ENCODE measurements around the gene BHLHE23.

Gene BHLHE23

DNA sequence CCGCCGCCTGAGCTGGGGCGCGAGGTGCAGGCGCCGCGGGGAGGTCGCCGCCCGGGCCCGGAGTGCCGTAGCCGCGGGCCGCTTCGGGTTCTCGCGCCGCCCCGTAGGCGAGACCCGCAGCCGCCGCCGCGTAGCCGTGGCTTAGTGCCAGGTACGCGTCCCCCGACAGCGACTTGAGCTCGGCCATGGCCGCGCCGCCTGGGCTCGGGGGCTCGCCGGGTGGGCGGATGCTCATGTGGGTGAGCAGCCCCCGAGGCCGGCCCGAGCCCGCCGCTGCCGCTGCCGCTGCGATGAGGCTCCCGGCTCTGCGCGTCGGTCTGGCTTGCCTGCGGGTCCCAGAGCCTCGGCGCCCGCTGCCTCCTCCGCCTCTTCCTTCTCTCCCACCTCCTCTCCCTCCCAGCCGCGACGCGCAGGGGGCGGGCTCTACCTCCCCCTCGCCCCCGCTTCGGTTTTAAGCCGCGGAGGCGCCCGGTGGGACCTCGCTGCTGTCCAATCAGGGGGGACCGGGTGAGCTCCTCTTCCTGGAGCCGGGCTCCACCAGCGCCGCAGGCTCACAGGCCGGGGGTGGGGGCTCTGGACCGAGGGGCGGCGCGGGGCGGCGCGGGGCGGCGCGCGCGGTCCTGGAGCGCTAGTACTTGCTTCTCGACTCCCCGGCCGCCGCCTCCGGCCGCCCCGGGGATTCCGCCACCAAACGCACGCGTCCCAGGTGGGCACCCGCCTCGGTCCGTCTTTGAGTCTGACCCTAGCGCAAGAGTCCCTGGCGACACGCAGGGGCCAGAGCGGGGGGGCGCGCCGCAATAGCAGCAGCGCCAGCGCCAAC lies at the start of gene BHLHE23:
Gene BHLHE23, minus strand, starts transcription at position 425 of the 820 bp plus-strand sequence. Its CDS starts 190 bp downstream, at position 235.
- in situ Hi-C loops (cut with HindIII; ENCODE audit: low sequenced_read_pairs): no loop called here
- no peak within 1 kb of the TSS for H3K4me3 ChIP-seq (ENCODE audit: low read depth, low read length)
- TF ChIP-seq, protein P1, sequence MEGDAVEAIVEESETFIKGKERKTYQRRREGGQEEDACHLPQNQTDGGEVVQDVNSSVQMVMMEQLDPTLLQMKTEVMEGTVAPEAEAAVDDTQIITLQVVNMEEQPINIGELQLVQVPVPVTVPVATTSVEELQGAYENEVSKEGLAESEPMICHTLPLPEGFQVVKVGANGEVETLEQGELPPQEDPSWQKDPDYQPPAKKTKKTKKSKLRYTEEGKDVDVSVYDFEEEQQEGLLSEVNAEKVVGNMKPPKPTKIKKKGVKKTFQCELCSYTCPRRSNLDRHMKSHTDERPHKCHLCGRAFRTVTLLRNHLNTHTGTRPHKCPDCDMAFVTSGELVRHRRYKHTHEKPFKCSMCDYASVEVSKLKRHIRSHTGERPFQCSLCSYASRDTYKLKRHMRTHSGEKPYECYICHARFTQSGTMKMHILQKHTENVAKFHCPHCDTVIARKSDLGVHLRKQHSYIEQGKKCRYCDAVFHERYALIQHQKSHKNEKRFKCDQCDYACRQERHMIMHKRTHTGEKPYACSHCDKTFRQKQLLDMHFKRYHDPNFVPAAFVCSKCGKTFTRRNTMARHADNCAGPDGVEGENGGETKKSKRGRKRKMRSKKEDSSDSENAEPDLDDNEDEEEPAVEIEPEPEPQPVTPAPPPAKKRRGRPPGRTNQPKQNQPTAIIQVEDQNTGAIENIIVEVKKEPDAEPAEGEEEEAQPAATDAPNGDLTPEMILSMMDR (IDR thresholded peaks at IDR 0.05; ENCODE audit: low read depth, low read length): no peak
- DNase-seq (ENCODE audit: low read depth, low spot score): no peak

DNA sequence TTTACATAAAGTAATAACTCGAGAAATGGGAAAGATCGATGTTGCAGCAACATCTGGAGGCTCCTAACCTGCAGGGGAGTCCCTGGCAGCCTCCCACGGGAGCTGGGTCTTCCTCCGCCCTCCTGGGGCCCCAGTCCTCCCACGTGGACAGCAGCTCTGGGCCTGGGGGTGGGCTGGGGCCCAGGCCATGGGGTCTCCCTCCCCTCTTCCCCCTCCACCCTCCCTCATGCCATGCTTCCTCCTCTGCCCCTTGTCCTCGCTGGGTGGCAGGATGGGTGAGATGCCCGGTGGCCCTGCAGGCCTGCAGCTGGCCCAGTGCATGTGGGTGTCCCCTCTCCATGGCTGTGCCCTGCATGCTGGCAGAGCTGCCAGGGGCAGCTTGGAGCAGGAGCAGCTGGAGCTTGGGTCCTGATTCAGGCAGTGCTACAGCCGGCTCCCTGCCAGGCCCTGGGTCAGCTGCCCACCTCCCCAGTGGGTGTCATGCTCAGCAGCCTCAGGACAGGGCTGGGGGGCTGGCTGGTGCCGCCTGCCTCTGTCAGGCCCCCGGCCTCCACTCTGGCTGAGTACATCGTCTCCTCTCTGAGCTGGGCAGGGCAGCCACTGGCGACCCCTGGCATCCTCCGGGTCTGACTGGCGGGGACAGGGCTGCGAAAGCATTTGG lies 48.9 kb upstream of the BHLHE23 start:
- in situ Hi-C loops (cut with HindIII; ENCODE audit: low sequenced_read_pairs): no loop called here
- no peak for DNase-seq (ENCODE audit: low read depth, low spot score)
- H3K4me3 ChIP-seq (ENCODE audit: low read depth, low read length): no peak overlapping the region
- TF ChIP-seq, protein P1 (IDR thresholded peaks at IDR 0.05; ENCODE audit: low read depth, low read length): no peak

- H3K4me3 ChIP-seq (ENCODE audit: low read depth, low read length): no peak overlapping the region
- TF ChIP-seq, protein P1 (IDR thresholded peaks at IDR 0.05; ENCODE audit: low read depth, low read length): no peak
- DNase-seq (ENCODE audit: low read depth, low spot score): no peak
- in situ Hi-C loops (cut with HindIII; ENCODE audit: low sequenced_read_pairs): no loop called here
These were observed 48.0 kb upstream of the BHLHE23 start for GRCh38 chr20:63054681-63055240.

- TF ChIP-seq, protein P1 (IDR thresholded peaks at IDR 0.05; ENCODE audit: low read depth, low read length): no peak
- in situ Hi-C loops (cut with HindIII; ENCODE audit: low sequenced_read_pairs): no loop called here
- H3K4me3 ChIP-seq (ENCODE audit: low read depth, low read length): no peak overlapping the region
These were observed 47.3 kb upstream of the BHLHE23 start for GRCh38 chr20:63054103-63054474.

DNA sequence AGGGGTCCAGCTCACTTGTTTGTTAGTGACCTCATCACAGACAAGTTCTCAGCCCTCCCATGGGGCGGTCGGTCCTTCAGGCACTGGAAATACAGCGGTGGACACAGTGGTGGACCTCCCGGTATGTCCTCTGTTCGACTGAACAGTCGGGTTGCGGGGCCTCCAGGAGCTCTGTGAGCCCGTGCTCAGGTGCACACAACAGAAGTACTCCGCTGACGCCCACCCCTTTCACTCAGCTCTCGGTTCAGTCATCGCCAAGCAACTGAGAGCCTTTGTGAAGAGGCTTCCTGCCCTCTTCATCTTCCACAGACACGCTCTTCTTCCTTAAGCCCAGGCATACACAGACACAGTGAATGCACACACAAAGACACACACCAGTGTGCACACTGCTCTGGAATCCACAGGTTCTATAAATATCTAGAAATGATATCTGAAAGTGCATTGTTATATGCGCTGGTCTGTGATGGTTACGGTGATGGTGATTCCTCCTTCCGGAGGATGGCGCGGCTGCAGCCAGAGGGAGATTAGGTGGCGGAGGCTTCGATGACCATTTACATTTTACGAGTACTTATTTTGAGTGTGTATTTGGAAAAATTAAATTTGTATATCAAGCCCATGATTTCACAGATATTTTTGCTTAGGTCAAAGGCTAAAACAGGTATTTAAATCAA lies 46.8 kb upstream of the BHLHE23 start:
- no peak overlapping the region for H3K4me3 ChIP-seq (ENCODE audit: low read depth, low read length)
- in situ Hi-C loops (cut with HindIII; ENCODE audit: low sequenced_read_pairs): no loop called here
- DNase-seq (ENCODE audit: low read depth, low spot score): no peak
- TF ChIP-seq, protein P1 (IDR thresholded peaks at IDR 0.05; ENCODE audit: low read depth, low read length): no peak

More at GRCh38 chr20:63054103-63054474, 47.3 kb upstream of the BHLHE23 start:
- DNase-seq (ENCODE audit: low read depth, low spot score): no peak

Data from astrocyte of the spinal cord (primary cell).